Gastrocnemius medialis (tissue), 4 donors: ENCODE measurements around the gene VSNL1. TPM values are rescaled to one million over a fixed set of nuclear protein-coding genes. Genes with fewer than 3 reads are reported as not detected.

Experiments
- ATAC-seq, 2 donors: fragments of 150-250 bp; one replicate each; pipeline ENCODE4 v1.9.1; 2016
- DNase-seq, 2 donors: peaks; one replicate each; pipeline ENCODE4 v3.0.0-alpha.2; 2019
- H3K27ac ChIP-seq, 4 donors: fragments of 200-600 bp; sonication (generic); 1 replicate in 1 of 4; 2 replicates in 3 of 4; pipeline ENCODE4 v1.5.1; 2016 to 2018; ENCODE audit warnings: mild to moderate bottlenecking in 2 of 4, moderate library complexity in 1 of 4
- H3K27me3 ChIP-seq, 3 donors: fragments of 200-600 bp; sonication (generic) in 2 of 3; 1 replicate in 1 of 3; 2 replicates in 2 of 3; pipeline versions ENCODE4 v1.5.1 to v1.6.0; 2016 to 2019; ENCODE audit warnings: mild to moderate bottlenecking in 1 of 3, moderate library complexity in 1 of 3
- H3K36me3 ChIP-seq, 2 donors: fragments of 200-600 bp; sonication (generic) in 1 of 2; one replicate each; pipeline ENCODE4 v1.5.1; 2017 to 2018
- H3K4me1 ChIP-seq, 2 donors: fragments of 200-600 bp; sonication (generic) in 1 of 2; one replicate each; pipeline ENCODE4 v1.5.1; 2016 to 2017; ENCODE audit warnings: mild to moderate bottlenecking in 2 of 2
- H3K4me3 ChIP-seq, 4 donors: fragments of 200-600 bp; sonication (generic) in 3 of 4; 1 replicate in 1 of 4; 2 replicates in 3 of 4; pipeline ENCODE4 v1.5.1; 2016 to 2019; ENCODE audit warnings: mild to moderate bottlenecking in 2 of 4
- H3K9me3 ChIP-seq, 3 donors: fragments of 200-600 bp; sonication (generic) in 2 of 3; 1 replicate in 1 of 3; 2 replicates in 2 of 3; pipeline ENCODE4 v1.5.1; 2016 to 2019
- CTCF ChIP-seq, 5 experiments: fragments of 450-650 bp in 3 of 5; fragments of 200-600 bp in 2 of 5; sonication (generic) in 2 of 5; IDR thresholded peaks in 4 of 5; conservative IDR thresholded peaks in 1 of 5; 1 replicate in 4 of 5; 2 replicates in 1 of 5; pipeline ENCODE4 v1.5.1; 2016 to 2019; ENCODE audit warnings: antibody characterized with exemption in 5 of 5, mild to moderate bottlenecking in 3 of 5, moderate library complexity in 3 of 5
- POLR2A ChIP-seq, 2 donors: fragments of 450-650 bp; IDR thresholded peaks; one replicate each; pipeline ENCODE4 v1.6.1; 2017; ENCODE audit warnings: antibody characterized with exemption in 2 of 2, mild to moderate bottlenecking in 2 of 2, moderate library complexity in 2 of 2
- in situ Hi-C, 4 donors: fragments of 200-750 bp; cut with MboI; loops; one replicate each; pipeline versions ENCODE4 v1.15.0 to v1.8.0; 2017; ENCODE audit warnings: low sequenced_read_pairs in 4 of 4
- intact Hi-C: fragments of 100-400 bp; cut with DNase I; formaldehyde crosslinking; loops from one replicate; pipeline ENCODE4 v1.15.1; 2023; ENCODE audit warnings: low total_unique reads
- total RNA-seq, 4 donors: library from RNA; depleted of rRNA; stranded (reverse); fragments of >200 nt; gene quantifications; one replicate each; pipeline versions ENCODE4 v1.1.0 to v1.2.3, GENCODE V29; 2016

VSNL1 gene
- total RNA-seq, 4 donors from 2014 or later: not detected

GRCh38 chr2:17574406-17575073 lies 34.0 kb downstream of the VSNL1 start:
- Histone ChIP-seq H3K27me3 (no peaks in the 10 kb centered on the region), H3K27ac (no peak overlapping the region), H3K4me1 (no peaks in the 10 kb centered on the region), H3K4me3 (no peak overlapping the region), H3K36me3 (no peaks in the 10 kb centered on the region), H3K9me3 (no peaks in the 10 kb centered on the region)
- ATAC-seq (no peak), DNase-seq (no peak)
- in situ Hi-C loops: no loop called here
- intact Hi-C loops: no loop called here
- TF ChIP-seq CTCF (IDR thresholded peaks at IDR 0.05 in 4 of 5, conservative IDR thresholded peaks at IDR 0.05 in 1 of 5): no peak
- TF ChIP-seq POLR2A (IDR thresholded peaks at IDR 0.05): no peak

GRCh38 chr2:17576802-17577201 lies 36.3 kb downstream of the VSNL1 start:
- ATAC-seq (no peak), DNase-seq (no peak)
- H3K27me3 ChIP-seq: no peaks in the 10 kb centered on the region
- H3K36me3 ChIP-seq: no peaks in the 10 kb centered on the region
- no peaks in the 10 kb centered on the region for H3K4me1 ChIP-seq
- H3K27ac ChIP-seq: no peak overlapping the region
- no peaks in the 10 kb centered on the region for H3K9me3 ChIP-seq
- TF ChIP-seq CTCF (IDR thresholded peaks at IDR 0.05 in 4 of 5, conservative IDR thresholded peaks at IDR 0.05 in 1 of 5): no peak
- no peak for TF ChIP-seq POLR2A (IDR thresholded peaks at IDR 0.05)
- H3K4me3 ChIP-seq: no peak overlapping the region
- intact Hi-C loops: no loop called here
- in situ Hi-C loops: no loop called here

- intact Hi-C loops (no loop called here), in situ Hi-C loops (no loop called here)
- no peak overlapping the region for H3K4me3 ChIP-seq
- no peaks in the 10 kb centered on the region for H3K4me1 ChIP-seq
- H3K27ac ChIP-seq: no peak overlapping the region
- no peaks in the 10 kb centered on the region for H3K27me3 ChIP-seq
- ATAC-seq (no peak), DNase-seq (no peak)
- no peaks in the 10 kb centered on the region for H3K9me3 ChIP-seq
- no peaks in the 10 kb centered on the region for H3K36me3 ChIP-seq
- TF ChIP-seq CTCF (IDR thresholded peaks at IDR 0.05 in 4 of 5, conservative IDR thresholded peaks at IDR 0.05 in 1 of 5): no peak
- TF ChIP-seq POLR2A (IDR thresholded peaks at IDR 0.05): no peak
Observed at GRCh38 chr2:17578466-17578928, 38.0 kb downstream of the VSNL1 start.

GRCh38 chr2:17579605-17580318 lies 39.3 kb downstream of the VSNL1 start:
- in situ Hi-C loops: no loop called here
- no peak for ATAC-seq

More at GRCh38 chr2:17579605-17580318, 39.3 kb downstream of the VSNL1 start:
- no peaks in the 10 kb centered on the region for H3K27me3 ChIP-seq
- H3K4me1 ChIP-seq: no peaks in the 10 kb centered on the region
- no peak overlapping the region for H3K27ac ChIP-seq
- intact Hi-C loops: no loop called here
- TF ChIP-seq CTCF (IDR thresholded peaks at IDR 0.05 in 4 of 5, conservative IDR thresholded peaks at IDR 0.05 in 1 of 5): no peak
- TF ChIP-seq POLR2A (IDR thresholded peaks at IDR 0.05): no peak
- no peaks in the 10 kb centered on the region for H3K9me3 ChIP-seq
- H3K36me3 ChIP-seq: no peaks in the 10 kb centered on the region
- H3K4me3 ChIP-seq: no peak overlapping the region
- no peak for DNase-seq
